GM23338 (cell line): ENCODE measurements around the gene TGFBI. TPM values are rescaled to one million over a fixed set of nuclear protein-coding genes. Genes with fewer than 3 reads are reported as not detected.

Experiments
- ATAC-seq: fragments of 200-7000 bp; cut with Tn5 transposase; 3 replicates; pipeline ENCODE4 v1.9.1; 2020
- DNase-seq: peaks from one replicate; pipeline ENCODE4 v3.0.0-alpha.2; 2015; ENCODE audit warnings: low spot score
- H2AFZ ChIP-seq: fragments of 200-600 bp; sonication (generic); 2 replicates; pipeline ENCODE4 v1.8.0; 2016; ENCODE audit warnings: antibody characterized with exemption, mild to moderate bottlenecking, moderate library complexity
- H3F3A ChIP-seq: fragments of 200-600 bp; sonication (generic); replicated peaks from 2 replicates; pipeline ENCODE4 v1.8.0; 2017; ENCODE audit warnings: antibody characterized with exemption, mixed run types, low read depth
- H3K27ac ChIP-seq: fragments of 200-600 bp; sonication (generic); 2 replicates; pipeline ENCODE4 v1.6.1; 2016; ENCODE audit warnings: low read depth
- H3K27me3 ChIP-seq: fragments of 200-600 bp; sonication (generic); 2 replicates; pipeline ENCODE4 v1.8.0; 2016; ENCODE audit warnings: mild to moderate bottlenecking, mixed run types, moderate library complexity; ENCODE audit not compliant: insufficient read depth
- H3K36me3 ChIP-seq: fragments of 200-600 bp; sonication (generic); 2 replicates; pipeline ENCODE4 v1.8.0; 2016; ENCODE audit warnings: mild to moderate bottlenecking; ENCODE audit not compliant: insufficient read depth
- H3K4me1 ChIP-seq: fragments of 200-600 bp; sonication (generic); 2 replicates; pipeline ENCODE4 v1.8.0; 2016; ENCODE audit warnings: mild to moderate bottlenecking, moderate library complexity; ENCODE audit not compliant: insufficient read depth
- H3K4me2 ChIP-seq: fragments of 200-600 bp; sonication (generic); 2 replicates; pipeline ENCODE4 v1.7.1; 2017; ENCODE audit warnings: mixed run types
- H3K4me3 ChIP-seq: fragments of 200-600 bp; sonication (generic); 2 replicates; pipeline ENCODE4 v1.6.1; 2016; ENCODE audit warnings: mixed run types
- H3K79me2 ChIP-seq: fragments of 200-600 bp; sonication (generic); replicated peaks from 2 replicates; pipeline ENCODE4 v1.8.0; 2017; ENCODE audit warnings: mild to moderate bottlenecking; ENCODE audit not compliant: insufficient read depth
- H3K9me2 ChIP-seq: fragments of 200-600 bp; sonication (generic); 2 replicates; pipeline ENCODE4 v1.8.0; 2017; ENCODE audit not compliant: insufficient read depth
- H4K20me1 ChIP-seq: fragments of 200-600 bp; sonication (generic); replicated peaks from 2 replicates; pipeline ENCODE4 v1.8.0; 2017; ENCODE audit warnings: mild to moderate bottlenecking; ENCODE audit not compliant: insufficient read depth
- H3K27ac Mint-ChIP-seq: 2 replicates; pipeline ENCODE4 v1.8.0; 2020; ENCODE audit warnings: inconsistent platforms, mild to moderate bottlenecking, moderate library complexity, mixed read lengths
- H3K27me3 Mint-ChIP-seq: 3 replicates; pipeline ENCODE4 v1.8.0; 2022; ENCODE audit warnings: low read depth, mild to moderate bottlenecking, moderate library complexity, mixed read lengths, inconsistent platforms; ENCODE audit not compliant: insufficient read depth, poor library complexity
- H3K36me3 Mint-ChIP-seq: 3 replicates; pipeline ENCODE4 v1.8.0; 2021; ENCODE audit warnings: low read depth, mild to moderate bottlenecking, inconsistent platforms, moderate library complexity, mixed read lengths
- H3K4me1 Mint-ChIP-seq: 3 replicates; pipeline ENCODE4 v1.8.0; 2020; ENCODE audit warnings: mild to moderate bottlenecking, inconsistent platforms, mixed read lengths
- H3K4me3 Mint-ChIP-seq: 3 replicates; pipeline ENCODE4 v1.8.0; 2021; ENCODE audit warnings: moderate library complexity, mild to moderate bottlenecking, inconsistent platforms, mixed read lengths
- H3K9me3 Mint-ChIP-seq: 3 replicates; pipeline ENCODE4 v1.8.0; 2020; ENCODE audit warnings: moderate library complexity, mild to moderate bottlenecking, inconsistent platforms, mixed read lengths
- CREB1 ChIP-seq: fragments of 250-450 bp; sonication (Bioruptor Pico); IDR thresholded peaks from 2 replicates; pipeline ENCODE4 v1.5.0; 2020; ENCODE audit warnings: low read depth, mild to moderate bottlenecking, moderate library complexity
- EZH2phosphoT487 ChIP-seq: fragments of 200-600 bp; sonication (generic); IDR thresholded peaks from one replicate; pipeline ENCODE4 v1.8.1; 2018; ENCODE audit warnings: antibody characterized with exemption; ENCODE audit not compliant: unreplicated experiment
- NANOG ChIP-seq: IDR thresholded peaks from 2 replicates; pipeline ENCODE4 v1.6.1; 2016; ENCODE audit warnings: antibody characterized with exemption, borderline replicate concordance
- POLR2AphosphoS5 ChIP-seq: IDR thresholded peaks from 2 replicates; pipeline ENCODE4 v1.6.1; 2016; ENCODE audit warnings: antibody characterized with exemption, low read depth
- STAT1 ChIP-seq: IDR thresholded peaks from one replicate; pipeline ENCODE4 v1.6.1; 2016; ENCODE audit warnings: antibody characterized with exemption; ENCODE audit not compliant: unreplicated experiment
- ZNF114 ChIP-seq: fragments of 250-450 bp; sonication (Bioruptor Pico); IDR thresholded peaks from 2 replicates; pipeline ENCODE4 v1.5.0; 2020; ENCODE audit warnings: mild to moderate bottlenecking, moderate library complexity
- ZNF462 ChIP-seq: fragments of 250-450 bp; sonication (Bioruptor Pico); IDR thresholded peaks from 2 replicates; pipeline ENCODE4 v1.5.0; 2020; ENCODE audit warnings: mild to moderate bottlenecking, moderate library complexity
- polyA plus RNA-seq: library from polyadenylated mRNA; unstranded; fragments of >200 nt; fragmentation: Nextera tagmentation; extraction: Ambion mirVana; gene quantifications from 2 replicates; pipeline ENCODE4 v1.2.1, GENCODE V29; 2016
- total RNA-seq: library from RNA; depleted of rRNA; stranded (reverse); fragments of >200 nt; shearing (Covaris generic); gene quantifications from 2 replicates; pipeline ENCODE4 v1.2.3, GENCODE V29; 2014

Gene TGFBI
- total and polyA plus RNA-seq, 2 experiments from 2014 or later = 8.9 to 9.4 TPM

- TF ChIP-seq POLR2AphosphoS5 = no peak
- TF ChIP-seq STAT1 = no peak
- no peak for TF ChIP-seq NANOG
These were observed 74.3 kb downstream of the TGFBI start (continued) for GRCh38 chr5:136103118-136103517.

- DNase-seq (no peak), ATAC-seq (no peak)
- H3K4me1 Mint-ChIP-seq = peaks cover 28% of the 10 kb centered on the region
- Histone ChIP-seq H3K4me2 (peak overlapping the region; percentile 53; the same call in 1 of the 2 replicates), H4K20me1 (no peaks in the 10 kb centered on the region), H3K27me3 (no peaks in the 10 kb centered on the region), H3K4me3 (no peak overlapping the region), H3F3A (no peaks in the 10 kb centered on the region), H3K27ac (no peak overlapping the region), H3K79me2 (no peaks in the 10 kb centered on the region), H3K9me2 (no peaks in the 10 kb centered on the region), H3K4me1 (peaks cover 17% of the 10 kb centered on the region), H2AFZ (peak overlapping the region; percentile 92), H3K36me3 (no peaks in the 10 kb centered on the region)
- H3K27me3 Mint-ChIP-seq = no peaks in the 10 kb centered on the region
- TF ChIP-seq ZNF114 (CRISPR knock-in tag) (no peak), STAT1 (no peak), CREB1 (CRISPR knock-in tag) (no peak), ZNF462 (CRISPR knock-in tag) (no peak), EZH2phosphoT487 (no peak), NANOG (no peak)
- no peaks in the 10 kb centered on the region for H3K36me3 Mint-ChIP-seq
- H3K9me3 Mint-ChIP-seq = no peaks in the 10 kb centered on the region
- no peak overlapping the region for H3K27ac Mint-ChIP-seq
- H3K4me3 Mint-ChIP-seq = no peak overlapping the region
These were observed 75.6 kb downstream of the TGFBI start for GRCh38 chr5:136104306-136104965.
